Muscle of arm (tissue), 12 donors: ENCODE data around the gene MLST8. TPM values are rescaled to one million over a fixed set of nuclear protein-coding genes. Genes with fewer than 3 reads are reported as not detected.
"Not testable (repeated sequence)": the region's sequence is repeated elsewhere in the genome, so short reads cannot be mapped to it uniquely, and the experiment has no call there.

Experiments used
- DNase-seq: peaks from one replicate; pipeline ENCODE4 v3.0.0-alpha.2; 2013
- polyA plus RNA-seq, 12 donors: library from polyadenylated mRNA; unstranded; fragments of 120-200 nt; gene quantifications; one replicate each; pipeline ENCODE4 v1.2.1, GENCODE V29; 2013; ENCODE audit not compliant: insufficient read length in 12 of 12

The MLST8 gene
- polyA plus RNA-seq, 12 donors, result 26.6 to 47.2 (median 30.3) TPM; not detected in 1

GRCh38 chr16:2187212-2187611 is 18.0 kb upstream of the MLST8 start:
- DNase-seq, result no peak

GRCh38 chr16:2188395-2188794 is 16.9 kb upstream of the MLST8 start:
- no peak for DNase-seq

GRCh38 chr16:2189252-2189893 is 15.9 kb upstream of the MLST8 start:
- no peak for DNase-seq

- DNase-seq, result no peak
Observed at GRCh38 chr16:2190002-2190658, 15.1 kb upstream of the MLST8 start.

GRCh38 chr16:2190659-2191445 is 14.4 kb upstream of the MLST8 start:
- DNase-seq, result no peak

GRCh38 chr16:2191446-2191706 is 13.9 kb upstream of the MLST8 start:
- no peak for DNase-seq

- peak; percentile 36 for DNase-seq
Observed at GRCh38 chr16:2194166-2194834, 11.0 kb upstream of the MLST8 start.

GRCh38 chr16:2194852-2195321 is 10.4 kb upstream of the MLST8 start:
- DNase-seq, result peak; percentile 25

GRCh38 chr16:2195322-2196161 is 9.7 kb upstream of the MLST8 start:
- no peak for DNase-seq

GRCh38 chr16:2196162-2196980 is 8.9 kb upstream of the MLST8 start, which contains the start of gene CASKIN1:
Gene CASKIN1, minus strand, starts transcription at chr16:2196605. Its CDS starts 173 bp downstream, at chr16:2196432.
- no peak for DNase-seq

GRCh38 chr16:2196981-2197511 is 8.2 kb upstream of the MLST8 start:
- no peak for DNase-seq

- DNase-seq, result no peak
Observed at GRCh38 chr16:2197765-2198164, 7.5 kb upstream of the MLST8 start.

GRCh38 chr16:2198283-2198682 is 7.0 kb upstream of the MLST8 start:
- no peak for DNase-seq

- DNase-seq, result no peak
Observed at GRCh38 chr16:2199095-2199494, 6.2 kb upstream of the MLST8 start.

- no peak for DNase-seq
Observed at GRCh38 chr16:2199621-2200139, 5.6 kb upstream of the MLST8 start.

- no peak for DNase-seq
Observed at GRCh38 chr16:2200313-2200712, 4.9 kb upstream of the MLST8 start.

- not testable (repeated sequence) for DNase-seq
Observed at GRCh38 chr16:2203119-2203688, 2.0 kb upstream of the MLST8 start.

GRCh38 chr16:2204416-2205103 is 694 bp upstream of the MLST8 start:
- DNase-seq, result no peak

GRCh38 chr16:2205967-2206313 is 686 bp downstream of the MLST8 start:
- DNase-seq, result no peak
